CD4-positive, alpha-beta T cell treated with Interleukin-10 for 1 hour (primary cell): ENCODE measurements around the gene TRAF3.
A peak's percentile ranks its signal among the peaks of the same experiment; 100 is the strongest.

Experiments
- DNase-seq: peaks from one replicate; pipeline ENCODE4 v3.0.0-alpha.2; 2020

The TRAF3 gene

GRCh38 chr14:102943454-102943853 is 166.2 kb downstream of the TRAF3 start:
- no peak for DNase-seq

GRCh38 chr14:102943979-102944378 is 166.7 kb downstream of the TRAF3 start:
- no peak for DNase-seq

GRCh38 chr14:102944448-102945330 is 167.4 kb downstream of the TRAF3 start:
- DNase-seq = no peak

- no peak for DNase-seq
Measured at GRCh38 chr14:102945346-102946130, 168.3 kb downstream of the TRAF3 start.

- no peak for DNase-seq
Measured at GRCh38 chr14:102947321-102948103, 170.3 kb downstream of the TRAF3 start.

- no peak for DNase-seq
Measured at GRCh38 chr14:102948698-102949061, 171.4 kb downstream of the TRAF3 start.

- DNase-seq = peak; percentile 22
Measured at GRCh38 chr14:102949062-102949800, 172.0 kb downstream of the TRAF3 start.

- no peak for DNase-seq
Measured at GRCh38 chr14:102949801-102950451, 172.7 kb downstream of the TRAF3 start.

- DNase-seq = no peak
Measured at GRCh38 chr14:102951034-102951433, 173.8 kb downstream of the TRAF3 start.

- no peak for DNase-seq
Measured at GRCh38 chr14:102951799-102952198, 174.6 kb downstream of the TRAF3 start.

GRCh38 chr14:102952276-102952675 is 175.0 kb downstream of the TRAF3 start:
- no peak for DNase-seq

- DNase-seq = no peak
Measured at GRCh38 chr14:102953100-102953499, 175.9 kb downstream of the TRAF3 start.

- DNase-seq = no peak
Measured at GRCh38 chr14:102954081-102954789, 177.0 kb downstream of the TRAF3 start.

- DNase-seq = no peak
Measured at GRCh38 chr14:102955636-102956408, 178.6 kb downstream of the TRAF3 start.

- DNase-seq = no peak
Measured at GRCh38 chr14:102957222-102957621, 180.0 kb downstream of the TRAF3 start.

GRCh38 chr14:102958461-102958860 is 181.2 kb downstream of the TRAF3 start:
- DNase-seq = no peak
